HS-5 (cell line): ENCODE results near the gene CDC42EP5.
"Not testable (repeated sequence)": the region's sequence is repeated elsewhere in the genome, so short reads cannot be mapped to it uniquely, and the experiment has no call there.

Experiments used
- DNase-seq: peaks from one replicate; pipeline ENCODE4 v3.0.0-alpha.2; 2012; ENCODE audit warnings: low read depth

The CDC42EP5 gene

GRCh38 chr19:54489341-54489740 is 16.2 kb upstream of the CDC42EP5 start:
- no peak for DNase-seq

DNA sequence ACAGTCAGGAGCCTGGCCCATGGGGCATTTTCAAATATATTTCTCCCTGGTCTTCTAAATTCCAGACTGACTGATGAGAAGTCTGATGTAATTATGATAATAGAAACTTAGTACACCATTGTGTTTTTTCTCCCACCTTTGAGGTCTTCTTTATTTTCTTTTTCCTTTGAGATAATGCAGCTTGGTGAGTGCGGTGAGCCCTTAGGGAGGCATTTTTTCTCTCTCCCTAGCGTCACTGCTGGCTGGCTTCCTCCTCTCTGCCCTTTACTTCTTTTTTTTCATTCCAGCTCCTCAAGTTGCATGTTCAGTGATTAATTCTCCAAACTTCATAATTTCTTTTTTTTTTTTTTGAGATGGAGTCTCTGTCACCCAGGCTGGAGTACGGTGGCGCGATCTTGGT is 12.8 kb upstream of the CDC42EP5 start:
- no peak for DNase-seq

DNA sequence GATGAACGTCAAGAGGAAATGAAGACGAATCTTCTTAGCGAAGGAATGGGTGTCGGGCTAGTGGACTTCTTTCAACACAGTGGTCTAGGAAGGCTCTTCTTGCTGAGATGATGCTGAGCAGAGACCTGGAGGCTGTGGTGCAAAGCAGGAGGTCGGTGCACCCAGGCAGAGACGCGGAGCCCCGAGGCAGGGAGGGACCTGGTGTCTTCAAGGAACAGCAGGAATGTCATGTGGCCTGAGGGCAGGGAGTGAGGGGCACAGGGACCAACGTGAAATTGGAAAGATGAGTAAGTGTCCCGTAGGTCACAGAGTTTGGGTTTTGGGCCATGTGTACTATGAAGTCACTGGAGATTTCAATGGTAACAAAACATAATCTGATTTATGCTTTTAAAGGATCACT is 11.4 kb upstream of the CDC42EP5 start:
- DNase-seq, result no peak

- DNase-seq, result no peak
Measured at GRCh38 chr19:54482889-54483288, 9.8 kb upstream of the CDC42EP5 start.

DNA sequence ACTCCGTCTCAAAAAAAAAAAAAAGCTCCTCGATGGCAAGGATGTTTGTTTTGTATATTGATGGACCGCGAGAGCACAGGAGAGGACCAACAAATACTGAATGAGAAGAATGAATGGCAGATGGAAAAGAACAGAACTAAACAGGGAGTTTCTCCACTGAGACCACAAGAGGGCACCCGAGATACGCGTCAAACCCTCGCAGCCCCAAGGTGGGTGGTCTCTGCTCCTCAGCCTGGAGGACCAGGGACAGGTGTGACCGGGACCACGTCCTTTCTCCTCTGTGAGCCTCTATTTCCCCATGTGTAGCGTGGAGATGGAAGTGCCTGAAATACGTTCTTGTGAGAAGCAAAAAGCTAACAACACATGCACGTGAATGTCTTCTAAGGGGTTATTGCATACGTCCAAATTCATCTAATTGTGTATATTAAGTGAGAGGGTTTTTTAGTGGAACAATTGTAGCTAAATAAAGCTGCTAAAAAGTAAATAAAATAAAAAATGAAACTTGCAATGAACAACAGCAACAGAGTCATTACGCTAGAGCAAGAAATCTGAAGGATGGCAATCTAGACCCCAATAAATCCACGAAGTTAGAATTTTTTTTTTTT is 8.3 kb upstream of the CDC42EP5 start:
- DNase-seq, result no peak

- DNase-seq, result no peak
Measured at GRCh38 chr19:54480051-54480450, 7.0 kb upstream of the CDC42EP5 start.

DNA sequence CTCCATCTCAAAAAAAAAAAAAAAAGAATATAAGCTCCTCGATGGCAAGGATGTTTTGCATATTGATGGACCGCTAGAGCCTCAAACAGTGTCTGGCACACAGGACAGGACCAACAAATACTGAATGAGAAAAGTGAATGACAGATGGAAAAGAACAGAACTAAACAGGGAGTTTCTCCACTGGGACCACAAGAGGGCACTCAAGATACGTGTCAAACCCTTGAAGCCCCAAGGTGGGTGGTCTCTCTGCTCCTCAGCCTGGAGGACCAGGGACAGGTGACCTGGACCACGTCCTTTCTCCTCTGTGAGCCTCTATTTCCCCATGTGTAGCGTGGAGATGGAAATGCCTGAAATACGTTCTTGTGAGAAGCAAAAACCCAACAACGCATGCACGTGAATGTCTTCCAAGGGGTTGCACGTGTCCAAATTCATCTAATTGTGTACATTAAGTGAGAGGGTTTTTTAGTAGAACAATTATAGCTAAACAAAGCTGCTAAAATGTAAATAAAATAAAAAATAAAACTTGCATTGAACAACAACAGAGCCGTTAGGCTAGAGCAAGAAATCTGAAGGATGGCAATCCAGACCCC is 5.7 kb upstream of the CDC42EP5 start:
- DNase-seq, result no peak

DNA sequence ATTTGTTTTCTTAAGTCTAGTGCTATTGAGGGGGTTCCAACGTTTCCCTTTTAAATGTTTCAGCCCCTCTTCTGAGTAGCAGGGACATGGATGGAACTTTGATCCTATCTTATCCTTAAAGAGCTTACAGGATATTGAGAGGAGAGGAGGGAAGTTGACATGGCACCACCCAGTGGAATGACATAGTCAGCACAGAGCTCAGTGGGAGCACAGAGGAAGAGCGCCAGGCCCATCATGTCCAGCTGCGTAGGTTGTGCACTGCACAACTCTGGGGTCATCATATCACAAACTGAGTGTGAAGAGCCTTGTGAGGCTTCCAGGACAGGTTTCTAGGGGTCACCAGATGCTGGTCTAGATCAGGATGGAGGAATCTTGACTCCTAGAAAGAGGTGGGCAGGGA is 4.6 kb upstream of the CDC42EP5 start:
- no peak for DNase-seq

GRCh38 chr19:54475706-54476105 is 2.6 kb upstream of the CDC42EP5 start:
- no peak for DNase-seq

- no peak for DNase-seq
Measured at GRCh38 chr19:54473892-54474372, 836 bp upstream of the CDC42EP5 start.

DNA sequence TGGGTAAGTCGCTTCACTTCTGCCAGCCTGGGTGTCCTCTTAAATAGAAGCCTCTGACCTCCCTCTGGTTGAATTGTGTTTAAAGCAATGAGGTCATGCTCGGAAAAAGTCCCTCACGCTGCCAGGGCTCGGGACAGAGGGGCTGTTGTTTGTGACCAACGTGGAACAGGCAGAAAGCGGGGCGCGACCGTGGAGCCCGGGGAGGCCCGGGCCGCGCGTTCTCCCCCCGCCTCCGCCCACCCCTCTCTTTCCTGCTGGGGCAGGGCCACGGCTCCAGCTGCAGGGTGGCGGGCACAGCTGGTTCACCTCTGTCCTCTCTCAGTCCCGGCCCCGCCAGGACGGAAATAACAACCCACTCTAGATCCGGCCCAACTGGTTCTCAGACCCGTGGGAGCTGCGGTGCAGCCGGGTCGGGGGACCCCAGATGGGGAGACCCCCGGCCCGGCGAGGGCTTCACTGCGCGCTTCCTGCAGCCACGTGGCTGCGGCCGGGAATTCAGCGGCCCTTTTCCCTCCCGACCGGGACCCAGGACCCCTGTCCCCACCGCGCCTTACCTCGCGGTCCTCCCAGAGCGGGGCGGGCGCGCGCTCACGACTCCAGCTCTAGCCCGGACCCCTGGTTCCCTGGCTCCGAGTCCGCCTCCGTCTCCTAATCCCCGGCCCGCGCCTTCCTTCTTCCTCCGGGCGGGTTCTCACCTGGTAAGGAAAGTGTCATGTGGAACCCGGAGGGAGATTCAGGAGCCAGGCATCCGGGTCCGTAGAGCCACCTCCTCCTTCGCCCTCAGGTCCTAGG is 1.9 kb downstream of the CDC42EP5 start:
- DNase-seq, result no peak

- no peak for DNase-seq
Measured at GRCh38 chr19:54470276-54470887, 2.7 kb downstream of the CDC42EP5 start.

GRCh38 chr19:54469496-54469934 is 3.6 kb downstream of the CDC42EP5 start:
- no peak for DNase-seq

GRCh38 chr19:54466110-54466480 is 7.0 kb downstream of the CDC42EP5 start:
- not testable (repeated sequence) for DNase-seq

DNA sequence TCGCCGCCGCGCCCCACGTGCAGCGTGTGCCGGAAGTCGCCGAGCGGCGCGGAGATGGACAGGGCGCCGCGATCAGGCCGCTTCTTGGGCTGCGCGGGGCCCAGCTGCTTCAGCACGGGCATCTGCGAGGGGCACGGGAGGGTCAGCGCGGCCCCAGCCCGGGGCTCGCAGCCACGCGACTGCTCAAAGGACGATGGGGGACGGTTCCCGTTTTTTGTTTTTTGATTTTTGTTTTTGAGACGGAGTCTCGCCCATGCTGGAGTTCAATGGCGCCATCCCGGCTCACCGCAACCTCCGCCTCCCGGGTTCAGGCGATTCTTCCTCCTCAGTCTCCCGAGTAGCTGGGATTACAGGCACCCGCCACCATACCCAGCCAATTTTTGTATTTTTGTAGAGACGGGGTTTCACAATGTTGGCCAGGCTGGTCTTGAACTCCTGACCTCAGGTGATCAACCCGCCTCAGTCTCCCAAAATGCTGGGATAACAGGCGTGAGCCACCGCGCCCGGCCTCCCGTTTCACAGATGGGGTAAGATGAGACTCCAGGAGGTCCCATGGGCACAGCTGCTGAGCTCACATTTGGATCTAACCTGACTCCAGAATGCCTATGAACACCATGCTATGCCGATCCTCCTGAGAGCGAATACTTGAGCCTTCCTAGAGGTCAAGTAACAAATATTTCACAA is 7.5 kb downstream of the CDC42EP5 start:
- DNase-seq, result no peak

DNA sequence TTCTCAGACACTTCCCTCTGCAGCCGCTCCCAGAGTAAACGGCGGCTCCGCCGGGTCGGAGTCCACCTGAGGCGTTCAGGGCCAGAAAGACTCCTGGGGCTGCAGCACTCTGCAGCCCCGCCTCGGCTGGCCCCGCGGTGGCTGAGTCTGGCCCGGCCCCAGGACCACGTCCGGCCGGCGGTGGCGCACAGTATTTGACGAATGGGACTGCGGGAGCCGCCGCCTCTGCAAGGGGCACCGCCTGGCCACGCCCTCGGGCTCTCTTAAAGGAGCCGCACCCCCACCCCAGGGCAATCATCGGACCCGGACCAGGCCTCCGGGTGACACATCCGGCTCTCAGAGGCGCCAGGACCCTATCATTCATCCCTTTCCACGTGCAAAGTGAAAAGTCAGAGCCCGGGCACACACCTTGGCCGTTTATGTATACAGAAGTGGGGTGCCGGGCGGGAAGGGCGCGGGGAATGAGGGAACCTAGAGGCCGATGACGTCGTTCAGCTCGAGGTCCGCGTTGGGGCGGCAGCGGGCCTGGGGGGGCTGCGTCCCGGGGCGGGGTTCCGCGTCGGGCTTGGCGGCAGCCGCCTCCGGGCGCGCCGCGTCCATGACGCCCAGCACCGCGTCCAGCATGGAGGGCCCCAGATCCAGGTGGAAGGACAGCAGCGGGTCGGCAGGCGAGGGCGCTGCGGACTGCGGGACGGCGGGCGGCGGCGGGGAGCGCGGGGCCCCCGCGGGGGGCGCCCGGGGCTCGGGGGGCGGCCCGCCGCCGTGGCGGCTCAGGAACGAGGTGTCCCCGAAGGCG is 8.3 kb downstream of the CDC42EP5 start:
- no peak for DNase-seq

DNA sequence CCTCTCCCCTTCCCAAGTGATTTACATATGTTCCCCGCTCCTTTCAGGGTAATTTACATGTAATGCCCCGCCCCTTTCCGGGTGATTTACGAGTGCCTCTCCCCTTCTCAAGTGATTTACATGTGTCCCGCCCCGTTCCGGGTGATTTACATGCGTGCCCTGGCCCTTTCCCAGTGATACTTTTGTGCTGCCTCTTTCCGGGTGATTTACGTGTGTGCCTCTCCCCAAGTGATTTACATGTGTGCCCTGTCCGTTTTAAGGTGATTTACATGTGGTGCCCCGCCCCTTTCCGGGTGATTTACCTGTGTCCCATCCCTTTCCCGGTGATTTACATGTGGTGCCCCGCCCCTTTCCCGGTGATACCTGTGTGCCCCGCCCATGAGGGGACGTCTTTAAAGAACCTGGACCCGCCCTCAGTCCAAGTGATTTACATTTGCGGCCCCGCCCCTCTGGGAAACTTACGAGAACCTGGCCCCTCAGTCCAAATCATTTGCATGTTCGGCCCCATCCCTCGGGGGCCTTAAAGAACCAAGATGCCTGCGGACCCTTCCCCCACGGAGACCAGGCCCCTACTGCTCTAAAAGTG is 9.0 kb downstream of the CDC42EP5 start:
- DNase-seq, result no peak

DNA sequence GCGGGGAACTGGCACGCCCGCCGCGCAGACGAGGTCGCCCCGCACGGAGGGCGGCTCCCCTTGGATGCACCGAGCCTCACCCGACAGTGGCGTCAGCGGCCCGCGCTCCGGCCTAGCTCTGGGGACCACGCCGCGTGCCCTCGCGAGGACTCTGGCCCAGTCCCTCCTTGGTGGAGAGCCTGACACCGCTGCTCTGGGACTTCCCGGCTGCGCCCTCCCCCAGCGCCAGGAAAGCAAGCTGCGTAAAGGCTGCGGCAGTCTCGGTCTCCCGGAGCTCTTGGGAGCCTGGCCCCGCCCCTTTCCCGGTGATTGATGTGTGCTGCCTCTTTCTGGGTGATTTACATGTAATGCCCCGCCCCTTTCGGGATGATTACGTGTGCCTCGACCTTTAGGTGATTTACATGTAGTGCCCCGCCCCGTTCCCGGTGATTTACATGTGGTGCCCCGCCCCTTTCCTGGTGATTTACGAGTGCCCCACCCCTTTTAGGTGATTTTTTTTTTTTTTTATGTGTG is 9.5 kb downstream of the CDC42EP5 start, which contains the start of gene LENG9:
TSS of gene LENG9 (minus strand) at position 248 of the 513 bp plus-strand sequence. CDS start 252 bp downstream, outside the sequence.
- DNase-seq, result peak; percentile 79

- no peak for DNase-seq
Measured at GRCh38 chr19:54462655-54463530, 10.2 kb downstream of the CDC42EP5 start.
